Measurements from ENCODE around the gene NADSYN1.
"Not testable (repeated sequence)": the region's sequence is repeated elsewhere in the genome, so short reads cannot be mapped to it uniquely, and the experiment has no call there.

DNA sequence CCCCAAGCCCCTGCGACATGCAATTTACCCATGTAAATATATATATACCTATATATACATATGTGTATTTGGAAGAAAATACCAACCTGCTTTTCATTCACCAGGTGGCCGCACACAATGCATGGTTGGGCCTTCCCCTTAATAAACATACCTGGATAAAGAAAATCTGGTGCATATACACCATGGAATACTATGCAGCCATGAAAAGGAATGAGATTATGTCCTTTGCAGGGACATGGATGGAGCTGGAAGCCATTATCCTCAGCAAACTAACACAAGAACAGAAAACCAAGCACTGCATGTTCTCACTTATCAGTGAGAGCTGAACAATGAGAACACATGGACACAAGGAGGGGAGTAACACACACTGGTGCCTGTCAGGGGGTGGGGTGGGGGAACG is 30.7 kb upstream of the NADSYN1 start:
- not testable (repeated sequence) for TF ChIP-seq EZH2 (IDR thresholded peaks at IDR 0.05; ENCODE audit: insufficient read depth, poor library complexity, severe bottlenecking); EZH2phosphoT487 (IDR thresholded peaks at IDR 0.05; ENCODE audit: insufficient read depth, low read depth)
